Measurements from ENCODE around the gene ZNF222. TPM values are rescaled to one million over a fixed set of nuclear protein-coding genes. Genes with fewer than 3 reads are reported as not detected.

Gene ZNF222
- total RNA-seq, 1 experiment from 2014 or later: 0.95 TPM

DNA sequence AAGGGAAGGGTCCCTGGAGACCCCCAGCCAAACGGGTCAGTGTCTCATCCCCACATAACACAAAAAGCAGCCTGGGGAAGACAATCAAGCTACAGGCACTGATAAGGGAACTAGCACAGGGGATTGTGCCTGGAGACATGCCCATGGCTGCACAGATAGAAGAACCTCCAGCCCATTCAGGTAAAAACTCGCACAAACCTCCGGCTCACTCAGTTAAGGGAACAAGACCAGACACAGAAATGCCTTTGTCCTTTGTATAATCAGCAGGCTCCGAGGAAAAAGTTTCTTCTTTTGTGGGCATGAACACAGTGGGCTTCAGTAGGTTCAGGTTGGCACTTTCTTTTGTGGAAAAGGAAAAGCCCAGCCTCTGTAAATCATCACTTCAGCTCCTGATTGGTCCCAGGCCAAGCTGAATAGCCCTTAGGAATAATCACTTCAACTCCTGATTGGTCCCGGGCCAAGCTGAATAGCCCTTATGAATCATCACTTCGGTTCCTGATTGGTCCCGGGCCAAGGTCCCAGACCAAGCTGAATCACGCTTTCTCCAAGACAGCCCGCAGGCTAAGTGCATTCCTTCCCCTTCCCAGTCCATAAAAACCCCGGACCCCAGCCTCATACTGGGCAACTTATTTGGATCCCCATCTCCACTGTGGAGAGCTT lies 27.4 kb upstream of the ZNF222 start:
- H4K20me1 ChIP-seq (ENCODE audit: low read length): no peaks in the 10 kb centered on the region
- ChIA-PET POLR2A (ENCODE audit: unreplicated experiment) (no interaction called here), CTCF (no interaction called here)
- no peaks in the 10 kb centered on the region for H3F3A ChIP-seq (ENCODE audit: low read length, unreplicated experiment)
- H3K79me2 ChIP-seq (ENCODE audit: low read length): no peaks in the 10 kb centered on the region
- H3K27me3 ChIP-seq (ENCODE audit: low read length): no peaks in the 10 kb centered on the region
- no peak overlapping the region for H3K4me2 ChIP-seq (ENCODE audit: low read length)
- peaks cover 19% of the 10 kb centered on the region for H3K36me3 ChIP-seq (ENCODE audit: low read depth, low read length)
- intact Hi-C loops (cut with micrococcal nuclease): no loop called here
- no peaks in the 10 kb centered on the region for H3K9me3 ChIP-seq (ENCODE audit: low read length)
- H2AFZ ChIP-seq (ENCODE audit: low read length): no peak overlapping the region
- DNase-seq (no peak), ATAC-seq (no peak)
- TF ChIP-seq CTCF (conservative IDR thresholded peaks at IDR 0.05; ENCODE audit: low read depth, low read length) (no peak), EZH2phosphoT487 (IDR thresholded peaks at IDR 0.05; ENCODE audit: borderline replicate concordance, low read length) (no peak), EZH2 (IDR thresholded peaks at IDR 0.05; ENCODE audit: low read length, unreplicated experiment) (no peak)
- no peak overlapping the region for H3K9ac ChIP-seq (ENCODE audit: low read length)
- no peaks in the 10 kb centered on the region for H3K9me2 ChIP-seq (replicated peaks; ENCODE audit: low read length)
- no peaks in the 10 kb centered on the region for H3K4me1 ChIP-seq (ENCODE audit: insufficient read depth, low read length)
- H3K27ac ChIP-seq (ENCODE audit: low read length): no peak overlapping the region
- no TSS peak for BruUV-seq (replicated peaks)
- no peak overlapping the region for H3K4me3 ChIP-seq (ENCODE audit: low read length)

DNA sequence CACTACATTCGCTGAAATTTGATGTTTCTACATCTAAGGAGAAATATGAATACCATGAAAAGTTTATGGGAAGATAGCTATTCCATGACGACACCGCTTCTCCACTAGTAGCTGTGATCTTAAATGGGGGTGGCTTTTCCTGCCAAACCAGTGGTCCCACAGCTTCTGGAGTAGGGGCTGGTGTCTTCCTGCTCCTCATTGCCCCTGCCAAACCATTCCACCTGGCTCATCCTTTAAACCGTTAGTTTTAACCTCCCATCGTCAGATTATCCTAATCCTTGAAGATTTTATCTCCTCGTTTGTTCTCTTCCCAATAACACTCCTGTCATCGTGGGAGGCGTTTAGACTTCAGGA lies 23.0 kb upstream of the ZNF222 start:
- H3K9me2 ChIP-seq (replicated peaks; ENCODE audit: low read length): no peaks in the 10 kb centered on the region
- intact Hi-C loops (cut with micrococcal nuclease): loop anchor here (1.0 to 2.0 kb wide), 4 partner anchors 17 to 111 kb away; partner anchors contain the start of genes ZNF155, ZNF224, ZNF225 and ZNF284
- no peak for ATAC-seq
- CTCF ChIA-PET: no interaction called here
- BruUV-seq (replicated peaks): TSS peak; percentile 94
- POLR2A ChIA-PET (ENCODE audit: unreplicated experiment): no interaction called here
- peaks cover 6% of the 10 kb centered on the region for H3K79me2 ChIP-seq (ENCODE audit: low read length)
- no peak for TF ChIP-seq EZH2 (IDR thresholded peaks at IDR 0.05; ENCODE audit: low read length, unreplicated experiment)
- TF ChIP-seq CTCF (conservative IDR thresholded peaks at IDR 0.05; ENCODE audit: low read depth, low read length): no peak
- no peak for TF ChIP-seq EZH2phosphoT487 (IDR thresholded peaks at IDR 0.05; ENCODE audit: borderline replicate concordance, low read length)
- H3K27ac ChIP-seq (ENCODE audit: low read length): no peak overlapping the region
- peaks cover 11% of the 10 kb centered on the region; the same call in 1 of the 2 replicates for H3K36me3 ChIP-seq (ENCODE audit: low read depth, low read length)
- H4K20me1 ChIP-seq (ENCODE audit: low read length): no peaks in the 10 kb centered on the region
- peak overlapping the region; percentile 99 for H2AFZ ChIP-seq (ENCODE audit: low read length)
- no peak for DNase-seq
- H3F3A ChIP-seq (ENCODE audit: low read length, unreplicated experiment): no peaks in the 10 kb centered on the region
- peak overlapping the region; percentile 86 for H3K4me2 ChIP-seq (ENCODE audit: low read length)
- peak overlapping the region; percentile 62 for H3K9ac ChIP-seq (ENCODE audit: low read length)
- H3K4me1 ChIP-seq (ENCODE audit: insufficient read depth, low read length): no peaks in the 10 kb centered on the region
- H3K27me3 ChIP-seq (ENCODE audit: low read length): no peaks in the 10 kb centered on the region
- no peaks in the 10 kb centered on the region for H3K9me3 ChIP-seq (ENCODE audit: low read length)
- peak overlapping the region; percentile 81 for H3K4me3 ChIP-seq (ENCODE audit: low read length)
